Lung (tissue), 12 donors: ENCODE results near the gene RGS7. TPM values are rescaled to one million over a fixed set of nuclear protein-coding genes. Genes with fewer than 3 reads are reported as not detected.

Experiments used
- ATAC-seq: fragments of 200-7000 bp; cut with Tn5 transposase; one replicate; pipeline ENCODE4 v1.9.1; 2020; ENCODE audit warnings: moderate number of reproducible peaks; ENCODE audit not compliant: insufficient read depth, low FRiP score
- DNase-seq, 3 donors: peaks; one replicate each; pipeline ENCODE4 v3.0.0-alpha.2; 2013 to 2017
- H3K27ac ChIP-seq, 2 donors: one replicate each; pipeline ENCODE4 v1.5.1; 2013; ENCODE audit warnings: mild to moderate bottlenecking in 2 of 2, moderate library complexity in 2 of 2, control low read depth in 1 of 2, inconsistent platforms in 1 of 2, low read depth in 1 of 2, low read length in 1 of 2
- H3K27me3 ChIP-seq, 3 donors: one replicate each; pipeline ENCODE4 v1.5.1; 2013; ENCODE audit warnings: low read length in 2 of 3; ENCODE audit not compliant: control insufficient read depth in 3 of 3, insufficient read depth in 3 of 3
- H3K36me3 ChIP-seq, 4 donors: one replicate each; pipeline ENCODE4 v1.5.1; 2013; ENCODE audit warnings: low read length in 4 of 4, mild to moderate bottlenecking in 1 of 4, moderate library complexity in 1 of 4; ENCODE audit not compliant: control insufficient read depth in 4 of 4, insufficient read depth in 4 of 4
- H3K4me1 ChIP-seq, 5 donors: one replicate each; pipeline ENCODE4 v1.5.1; 2013; ENCODE audit warnings: low read length in 5 of 5, mild to moderate bottlenecking in 2 of 5, moderate library complexity in 1 of 5; ENCODE audit not compliant: control insufficient read depth in 5 of 5, insufficient read depth in 5 of 5
- H3K4me3 ChIP-seq: one replicate; pipeline ENCODE4 v1.5.1; 2013; ENCODE audit warnings: mild to moderate bottlenecking, control low read depth, moderate library complexity
- H3K9ac ChIP-seq, 2 donors: one replicate each; pipeline ENCODE4 v1.5.1; 2013; ENCODE audit warnings: low read length in 2 of 2, control low read depth in 1 of 2; ENCODE audit not compliant: insufficient read depth in 1 of 2
- H3K9me3 ChIP-seq, 4 donors: one replicate each; pipeline ENCODE4 v1.5.1; 2013; ENCODE audit warnings: low read length in 3 of 4, mild to moderate bottlenecking in 1 of 4, moderate library complexity in 1 of 4; ENCODE audit not compliant: control insufficient read depth in 4 of 4, insufficient read depth in 3 of 4
- WGBS, 2 donors: extraction: QIAGEN DNeasy Blood & Tissue Kit; methylation state at CpG; one replicate each; pipeline ENCODE4 v1.1.7; 2013; 5-methylcytosine and 5-hydroxymethylcytosine counted together
- polyA plus RNA-seq, 2 donors: library from polyadenylated mRNA; stranded (reverse); fragments of 200-250 nt; gene quantifications; one replicate each; pipeline ENCODE4 v1.2.1, GENCODE V29; 2013
- total RNA-seq, 2 donors: library from RNA; depleted of rRNA in 1 of 2; stranded (reverse); fragments of >200 nt in 1 of 2; gene quantifications; one replicate each; pipeline ENCODE4 v1.2.1, GENCODE V29; 2014 to 2021
- TF ChIP-seq, protein P1 (sequence below): IDR thresholded peaks from 2 replicates; pipeline ENCODE4 v1.5.1; 2012; ENCODE audit warnings: mild to moderate bottlenecking; ENCODE audit errors: control extremely low read depth, extremely low read depth
- donor health status: control.
- donor health status: control.
- donor health status: Bipolar disorder and iron deficiency.
- donor health status: healthy.
- donor health status: DM: yes; HTN: yes; CAD: no.

Gene RGS7
- total and polyA plus RNA-seq, 4 donors: 0.06 to 0.25 (median 0.08) TPM; not detected in 1

DNA sequence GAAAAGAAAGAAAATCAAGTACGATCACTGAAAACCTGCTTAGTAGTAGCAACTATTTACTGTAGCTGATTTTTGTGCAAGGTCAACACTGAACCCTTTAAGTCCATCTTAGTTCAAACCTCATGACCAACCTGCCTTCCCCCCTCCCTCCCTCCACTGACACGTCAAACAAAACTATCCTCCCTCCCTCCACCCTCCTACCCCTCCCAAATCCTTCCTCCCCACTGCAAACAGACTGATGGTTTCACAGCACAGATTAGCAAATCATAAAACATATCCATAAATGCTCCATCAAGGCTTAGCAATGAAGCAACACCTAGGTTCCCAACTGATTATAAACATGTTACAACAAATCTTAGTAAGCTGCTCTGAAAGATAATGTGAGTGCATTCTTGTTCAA, 580.8 kb downstream of the RGS7 start:
- ATAC-seq: no peak
- H3K36me3 ChIP-seq: no peaks in the 10 kb centered on the region
- H3K9me3 ChIP-seq: peaks cover 0 to 4% (median 0%) of the 10 kb centered on the region in 4 donors
- H3K27ac ChIP-seq: no peak overlapping the region
- H3K27me3 ChIP-seq: peaks cover 0 to 32% (median 3%) of the 10 kb centered on the region in 3 donors
- no peak overlapping the region for H3K4me3 ChIP-seq
- no peaks in the 10 kb centered on the region for H3K4me1 ChIP-seq
- TF ChIP-seq, protein P1, sequence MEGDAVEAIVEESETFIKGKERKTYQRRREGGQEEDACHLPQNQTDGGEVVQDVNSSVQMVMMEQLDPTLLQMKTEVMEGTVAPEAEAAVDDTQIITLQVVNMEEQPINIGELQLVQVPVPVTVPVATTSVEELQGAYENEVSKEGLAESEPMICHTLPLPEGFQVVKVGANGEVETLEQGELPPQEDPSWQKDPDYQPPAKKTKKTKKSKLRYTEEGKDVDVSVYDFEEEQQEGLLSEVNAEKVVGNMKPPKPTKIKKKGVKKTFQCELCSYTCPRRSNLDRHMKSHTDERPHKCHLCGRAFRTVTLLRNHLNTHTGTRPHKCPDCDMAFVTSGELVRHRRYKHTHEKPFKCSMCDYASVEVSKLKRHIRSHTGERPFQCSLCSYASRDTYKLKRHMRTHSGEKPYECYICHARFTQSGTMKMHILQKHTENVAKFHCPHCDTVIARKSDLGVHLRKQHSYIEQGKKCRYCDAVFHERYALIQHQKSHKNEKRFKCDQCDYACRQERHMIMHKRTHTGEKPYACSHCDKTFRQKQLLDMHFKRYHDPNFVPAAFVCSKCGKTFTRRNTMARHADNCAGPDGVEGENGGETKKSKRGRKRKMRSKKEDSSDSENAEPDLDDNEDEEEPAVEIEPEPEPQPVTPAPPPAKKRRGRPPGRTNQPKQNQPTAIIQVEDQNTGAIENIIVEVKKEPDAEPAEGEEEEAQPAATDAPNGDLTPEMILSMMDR: no peak
- no peak overlapping the region for H3K9ac ChIP-seq
- DNase-seq: no peak
- WGBS, 2 donors: 44 to 61% methylated on average over 2 of the region's 2 CpGs

DNA sequence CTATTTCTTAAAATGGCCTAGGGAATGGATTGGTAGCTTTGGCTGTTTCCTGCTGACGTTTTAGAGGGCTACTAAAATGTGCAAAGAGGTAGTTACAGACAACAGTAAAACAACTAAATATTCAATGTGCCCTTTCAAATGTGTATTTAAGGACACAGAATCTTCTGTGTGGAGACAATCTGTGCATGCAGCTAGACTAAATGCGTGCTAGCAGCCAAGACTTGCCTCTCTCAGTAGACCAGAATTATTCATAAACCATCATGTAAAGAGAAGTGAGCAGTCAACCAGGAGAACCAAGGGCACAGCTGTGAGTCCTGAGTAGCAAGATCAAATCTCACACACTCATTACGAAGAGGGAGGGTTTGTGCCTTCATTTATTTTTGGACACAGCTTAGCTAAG, 584.9 kb downstream of the RGS7 start:
- TF ChIP-seq, protein P1: no peak
- Histone ChIP-seq H3K27ac (no peak overlapping the region), H3K27me3 (peaks cover 0 to 57% (median 3%) of the 10 kb centered on the region in 3 donors), H3K9me3 (no peaks in the 10 kb centered on the region), H3K36me3 (no peaks in the 10 kb centered on the region), H3K9ac (no peak overlapping the region), H3K4me3 (no peak overlapping the region), H3K4me1 (no peaks in the 10 kb centered on the region)
- 72 to 76% methylated on average over 3 of the region's 3 CpGs for WGBS, 2 donors
- ATAC-seq (no peak), DNase-seq (no peak)

DNA sequence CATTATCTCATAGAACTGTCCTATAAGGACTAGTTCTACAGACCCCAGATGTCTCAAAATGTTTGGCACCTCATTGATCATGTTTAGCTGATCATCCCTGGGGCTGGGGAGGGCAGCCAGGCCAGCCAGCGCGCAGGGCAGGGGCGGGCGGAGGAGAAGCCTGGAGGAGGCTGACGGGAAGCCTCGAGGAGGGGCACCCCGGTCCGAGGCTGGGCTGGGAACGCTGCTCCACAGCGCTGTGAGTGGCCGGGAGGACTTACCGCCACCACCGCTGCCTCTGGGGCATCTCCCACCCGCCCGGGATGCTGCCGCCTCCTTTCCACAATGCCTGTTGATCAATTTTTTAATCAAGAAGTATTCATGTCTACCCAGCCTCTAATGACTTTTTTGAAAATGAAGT, 585.6 kb downstream of the RGS7 start:
- TF ChIP-seq, protein P1: no peak
- no peak for ATAC-seq
- Histone ChIP-seq H3K9me3 (no peaks in the 10 kb centered on the region), H3K4me1 (no peaks in the 10 kb centered on the region), H3K4me3 (no peak overlapping the region), H3K27me3 (peaks cover 0 to 63% (median 3%) of the 10 kb centered on the region in 3 donors), H3K9ac (no peak overlapping the region), H3K27ac (no peak overlapping the region), H3K36me3 (no peaks in the 10 kb centered on the region)
- 87 to 92% methylated on average over 16 of the region's 16 CpGs for WGBS, 2 donors
- no peak for DNase-seq

DNA sequence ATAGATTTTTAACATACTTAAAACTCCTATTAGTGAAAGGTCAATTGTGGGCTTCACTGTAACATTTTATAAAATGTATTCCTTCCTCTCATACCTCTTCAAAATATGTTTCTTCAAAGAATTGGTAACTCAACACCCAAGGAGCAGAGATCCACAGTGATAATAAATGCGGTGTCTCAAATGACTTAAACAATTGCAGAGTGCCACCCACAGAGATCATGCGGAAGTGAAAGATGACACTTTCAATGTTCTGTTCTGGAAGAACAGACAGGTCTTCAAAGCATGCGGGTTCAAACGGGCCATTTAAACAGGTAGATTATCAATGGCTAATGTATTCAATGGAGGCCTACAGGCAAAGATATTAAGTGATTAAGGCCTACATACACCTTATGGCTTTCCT, 588.0 kb downstream of the RGS7 start:
- H3K36me3 ChIP-seq: no peaks in the 10 kb centered on the region
- H3K9me3 ChIP-seq: no peaks in the 10 kb centered on the region
- WGBS, 2 donors: 81 to 90% methylated on average over 4 of the region's 4 CpGs
- ATAC-seq (no peak), DNase-seq (no peak)
- H3K4me3 ChIP-seq: no peak overlapping the region
- H3K27me3 ChIP-seq: peaks cover 0 to 46% (median 0%) of the 10 kb centered on the region in 3 donors
- H3K4me1 ChIP-seq: no peaks in the 10 kb centered on the region
- no peak overlapping the region for H3K27ac ChIP-seq
- no peak overlapping the region for H3K9ac ChIP-seq
- TF ChIP-seq, protein P1: no peak
